Cardiac fibroblast (primary cell): ENCODE data around the gene PALLD.

ENCODE experiments used
- DNase-seq, 2 donors: peaks; one replicate each; pipeline versions ENCODE4 v3.0.0 to v3.0.0-alpha.2; 2010; ENCODE audit warnings: low read depth in 2 of 2
- H3K4me3 ChIP-seq, 2 donors: replicated peaks in 1 of 2; 1 replicate in 1 of 2; 2 replicates in 1 of 2; pipeline ENCODE4 v1.5.1; 2011; ENCODE audit warnings: low read depth in 2 of 2, low read length in 2 of 2, mild to moderate bottlenecking in 2 of 2, moderate library complexity in 1 of 2
- CTCF ChIP-seq: IDR thresholded peaks from one replicate; pipeline ENCODE4 v1.5.1; 2011; ENCODE audit warnings: low read depth, mild to moderate bottlenecking, low read length, inconsistent platforms

Gene PALLD

GRCh38 chr4:168839758-168840391, 343.0 kb downstream of the PALLD start:
- TF ChIP-seq CTCF = no peak
- peak; percentile 52 to 64 for DNase-seq

GRCh38 chr4:168840392-168840763, 343.5 kb downstream of the PALLD start:
- DNase-seq = peak in 1 of 2 donors; percentile 43
- TF ChIP-seq CTCF = no peak

More at GRCh38 chr4:168839758-168840391, 343.0 kb downstream of the PALLD start:
- H3K4me3 ChIP-seq = no peak overlapping the region

GRCh38 chr4:168841000-168841671, 344.3 kb downstream of the PALLD start:
- DNase-seq = no peak
- H3K4me3 ChIP-seq = no peak overlapping the region
- no peak for TF ChIP-seq CTCF

More at GRCh38 chr4:168840392-168840763, 343.5 kb downstream of the PALLD start:
- no peak overlapping the region for H3K4me3 ChIP-seq

GRCh38 chr4:168841672-168842019, 344.8 kb downstream of the PALLD start:
- DNase-seq = no peak
- TF ChIP-seq CTCF = no peak
- H3K4me3 ChIP-seq = no peak overlapping the region

GRCh38 chr4:168842186-168842585, 345.3 kb downstream of the PALLD start:
- DNase-seq = no peak
- H3K4me3 ChIP-seq = no peak overlapping the region
- no peak for TF ChIP-seq CTCF

- no peak for DNase-seq
- H3K4me3 ChIP-seq = no peak overlapping the region
- TF ChIP-seq CTCF = no peak
Observed at GRCh38 chr4:168843635-168844034, 346.8 kb downstream of the PALLD start.
